GM23248 (cell line): ENCODE results near the gene CACHD1.

Source experiments
- EZH2 ChIP-seq: fragments of 200-600 bp; sonication (generic); IDR thresholded peaks from 2 replicates; pipeline ENCODE4 v1.6.1; 2018; ENCODE audit warnings: antibody characterized with exemption, mild to moderate bottlenecking; ENCODE audit not compliant: insufficient read depth, poor library complexity, severe bottlenecking
- EZH2phosphoT487 ChIP-seq: fragments of 200-600 bp; sonication (generic); IDR thresholded peaks from 2 replicates; pipeline ENCODE4 v1.6.1; 2018; ENCODE audit warnings: antibody characterized with exemption, moderate library complexity, mild to moderate bottlenecking, low read depth; ENCODE audit not compliant: insufficient read depth

GRCh38 chr1:64499966-64500365 lies 30.0 kb downstream of the CACHD1 start:
- TF ChIP-seq EZH2 (no peak), EZH2phosphoT487 (no peak)
